Adipocyte (in vitro differentiated cells): ENCODE measurements around the gene IPCEF1.
A peak's percentile ranks its signal among the peaks of the same experiment; 100 is the strongest.
"Not testable (repeated sequence)": the region's sequence is repeated elsewhere in the genome, so short reads cannot be mapped to it uniquely, and the experiment has no call there.

Experiments used
- DNase-seq: peaks from one replicate; pipeline ENCODE4 v3.0.0-alpha.2; 2015; ENCODE audit warnings: low read depth
- H3K27me3 ChIP-seq: replicated peaks from 2 replicates; pipeline ENCODE4 v1.7.0; 2013; ENCODE audit warnings: mild to moderate bottlenecking, low read length, moderate library complexity; ENCODE audit not compliant: control insufficient read depth, insufficient read depth
- H3K36me3 ChIP-seq: 2 replicates; pipeline ENCODE4 v1.7.0; 2013; ENCODE audit warnings: low read length, mild to moderate bottlenecking, moderate library complexity; ENCODE audit not compliant: control insufficient read depth, insufficient read depth, severe bottlenecking
- H3K4me1 ChIP-seq: 2 replicates; pipeline ENCODE4 v1.7.0; 2013; ENCODE audit warnings: mild to moderate bottlenecking, low read length, moderate library complexity; ENCODE audit not compliant: control insufficient read depth, insufficient read depth
- H3K4me3 ChIP-seq: 2 replicates; pipeline ENCODE4 v1.7.0; 2013; ENCODE audit warnings: mild to moderate bottlenecking, low read length, moderate library complexity
- H3K9ac ChIP-seq: 2 replicates; pipeline ENCODE4 v1.7.0; 2013; ENCODE audit warnings: mild to moderate bottlenecking, low read length, moderate library complexity
- H3K9me3 ChIP-seq: 2 replicates; pipeline ENCODE4 v1.7.0; 2013; ENCODE audit warnings: mild to moderate bottlenecking, low read length, moderate library complexity; ENCODE audit not compliant: control insufficient read depth

The IPCEF1 gene

GRCh38 chr6:154242617-154243357 is 113.8 kb downstream of the IPCEF1 start:
- H3K27me3 ChIP-seq = no peaks in the 10 kb centered on the region
- H3K9ac ChIP-seq = no peak overlapping the region
- DNase-seq = no peak
- H3K4me3 ChIP-seq = no peak overlapping the region
- no peaks in the 10 kb centered on the region for H3K9me3 ChIP-seq
- H3K4me1 ChIP-seq = peaks cover 4% of the 10 kb centered on the region
- H3K36me3 ChIP-seq = no peaks in the 10 kb centered on the region

DNA sequence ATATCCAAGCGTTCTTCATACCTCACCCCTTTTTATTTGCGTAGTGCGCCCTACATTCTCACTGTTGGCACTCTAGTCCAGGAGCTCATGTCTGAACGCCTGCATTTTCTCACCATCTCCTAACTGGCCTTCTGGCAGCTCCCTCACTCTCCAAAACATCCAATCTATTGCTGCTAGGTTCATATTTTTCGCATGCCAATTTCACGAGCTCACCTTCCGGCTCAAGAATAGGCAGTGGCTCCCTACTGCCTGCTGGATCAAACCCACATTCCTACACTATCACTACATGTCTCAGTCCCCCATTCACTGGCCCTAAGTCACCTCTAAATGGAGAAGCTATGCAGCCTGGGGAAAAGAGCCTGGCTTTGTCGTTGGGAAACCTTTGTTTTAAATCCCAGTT is 115.0 kb downstream of the IPCEF1 start:
- H3K9me3 ChIP-seq = no peaks in the 10 kb centered on the region
- H3K4me1 ChIP-seq = peaks cover 4% of the 10 kb centered on the region
- no peak overlapping the region for H3K9ac ChIP-seq
- no peak for DNase-seq
- H3K4me3 ChIP-seq = no peak overlapping the region
- H3K36me3 ChIP-seq = no peaks in the 10 kb centered on the region
- no peaks in the 10 kb centered on the region for H3K27me3 ChIP-seq

DNA sequence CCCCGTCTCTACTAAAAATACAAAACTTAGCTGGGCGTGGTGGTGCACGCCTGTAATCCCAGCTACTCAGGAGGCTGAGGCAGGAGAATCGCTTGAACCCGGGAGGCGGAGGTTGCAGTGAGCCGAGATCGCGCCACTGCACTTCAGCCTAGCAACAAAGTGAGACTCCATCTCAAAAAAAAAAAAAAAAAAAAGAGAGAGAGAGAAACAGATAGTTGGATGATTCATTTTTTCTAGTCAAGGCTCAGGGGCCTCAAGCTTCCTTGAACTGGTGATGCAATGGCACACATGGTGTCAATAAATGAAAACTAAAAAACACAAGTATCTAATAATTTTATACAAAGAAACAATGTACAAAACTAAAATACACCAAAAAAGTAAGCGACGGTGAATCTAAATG is 115.5 kb downstream of the IPCEF1 start:
- not testable (repeated sequence) for H3K4me1 ChIP-seq, H3K9ac ChIP-seq, H3K9me3 ChIP-seq, H3K27me3 ChIP-seq, H3K36me3 ChIP-seq, H3K4me3 ChIP-seq
- DNase-seq = peak; percentile 28

DNA sequence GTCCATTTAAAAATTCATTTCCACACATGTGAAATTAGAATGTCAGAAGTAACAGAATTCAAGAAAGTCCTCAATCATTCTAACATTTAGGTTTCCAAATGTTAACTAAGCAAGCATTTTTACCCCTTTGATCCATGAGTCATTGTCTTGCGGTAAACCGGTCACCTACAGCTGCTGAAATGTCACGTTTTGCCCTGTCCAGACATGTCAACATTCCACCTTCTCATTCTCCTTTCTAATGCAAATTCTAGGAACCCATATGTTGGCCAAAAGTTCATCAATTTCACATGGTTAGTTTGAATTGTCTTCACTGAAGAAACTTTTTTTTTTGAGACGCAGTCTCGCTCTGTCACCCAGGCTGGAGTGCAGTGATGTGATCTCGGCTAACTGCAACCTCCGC is 117.2 kb downstream of the IPCEF1 start:
- Histone ChIP-seq H3K9ac (no peak overlapping the region), H3K4me3 (no peak overlapping the region), H3K4me1 (peaks cover 4% of the 10 kb centered on the region), H3K36me3 (no peaks in the 10 kb centered on the region), H3K9me3 (no peaks in the 10 kb centered on the region), H3K27me3 (no peaks in the 10 kb centered on the region)
- no peak for DNase-seq

- no peaks in the 10 kb centered on the region for H3K27me3 ChIP-seq
- H3K36me3 ChIP-seq = no peaks in the 10 kb centered on the region
- H3K4me1 ChIP-seq = peaks cover 4% of the 10 kb centered on the region
- no peaks in the 10 kb centered on the region for H3K9me3 ChIP-seq
- no peak overlapping the region for H3K9ac ChIP-seq
- no peak for DNase-seq
- H3K4me3 ChIP-seq = no peak overlapping the region
These were observed 117.8 kb downstream of the IPCEF1 start for GRCh38 chr6:154238831-154239230.

GRCh38 chr6:154236646-154237301 is 119.8 kb downstream of the IPCEF1 start:
- no peak overlapping the region for H3K4me3 ChIP-seq
- DNase-seq = peak; percentile 7
- peaks cover 4% of the 10 kb centered on the region for H3K4me1 ChIP-seq
- H3K36me3 ChIP-seq = no peaks in the 10 kb centered on the region
- no peak overlapping the region for H3K9ac ChIP-seq
- H3K27me3 ChIP-seq = no peaks in the 10 kb centered on the region
- H3K9me3 ChIP-seq = no peaks in the 10 kb centered on the region

GRCh38 chr6:154234019-154234772 is 122.4 kb downstream of the IPCEF1 start:
- Histone ChIP-seq H3K9ac (no peak overlapping the region), H3K27me3 (no peaks in the 10 kb centered on the region), H3K4me1 (peaks cover 6% of the 10 kb centered on the region), H3K9me3 (no peaks in the 10 kb centered on the region), H3K36me3 (no peaks in the 10 kb centered on the region), H3K4me3 (no peak overlapping the region)
- no peak for DNase-seq

DNA sequence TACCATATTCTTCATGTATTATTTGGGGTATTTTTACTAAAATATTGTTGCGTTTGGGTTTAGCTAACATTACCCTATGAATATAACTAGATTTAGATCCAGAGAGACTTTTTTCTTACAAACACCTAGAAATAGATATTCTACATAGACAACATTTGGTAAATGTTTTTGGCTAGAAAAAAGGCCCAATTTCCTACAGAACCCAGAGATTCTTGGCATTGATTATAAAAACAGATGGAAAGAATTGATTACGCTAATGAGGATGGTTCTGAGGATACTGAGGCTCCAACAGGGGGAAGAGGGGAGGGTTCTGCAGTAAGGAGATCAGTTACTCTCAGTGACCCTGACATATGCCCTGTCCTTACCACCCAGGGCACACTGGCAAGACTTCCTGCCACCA is 123.2 kb downstream of the IPCEF1 start:
- H3K36me3 ChIP-seq = no peaks in the 10 kb centered on the region
- DNase-seq = no peak
- no peak overlapping the region for H3K4me3 ChIP-seq
- H3K27me3 ChIP-seq = no peaks in the 10 kb centered on the region
- H3K4me1 ChIP-seq = peaks cover 6% of the 10 kb centered on the region
- no peaks in the 10 kb centered on the region for H3K9me3 ChIP-seq
- H3K9ac ChIP-seq = no peak overlapping the region

GRCh38 chr6:154232013-154232910 is 124.3 kb downstream of the IPCEF1 start:
- Histone ChIP-seq H3K9me3 (no peaks in the 10 kb centered on the region), H3K4me3 (no peak overlapping the region), H3K4me1 (peaks cover 6% of the 10 kb centered on the region), H3K36me3 (no peaks in the 10 kb centered on the region), H3K9ac (no peak overlapping the region), H3K27me3 (no peaks in the 10 kb centered on the region)
- peak; percentile 45 for DNase-seq

GRCh38 chr6:154230910-154231595 is 125.5 kb downstream of the IPCEF1 start:
- no peaks in the 10 kb centered on the region for H3K36me3 ChIP-seq
- no peaks in the 10 kb centered on the region for H3K27me3 ChIP-seq
- no peaks in the 10 kb centered on the region for H3K9me3 ChIP-seq
- no peak overlapping the region for H3K4me3 ChIP-seq
- no peak overlapping the region for H3K9ac ChIP-seq
- no peak for DNase-seq
- peaks cover 6% of the 10 kb centered on the region for H3K4me1 ChIP-seq
